Muscle of back (tissue), 11 donors: ENCODE data around the gene CAT. TPM values are rescaled to one million over a fixed set of nuclear protein-coding genes. Genes with fewer than 3 reads are reported as not detected.

ENCODE experiments used
- DNase-seq, 3 donors: peaks; one replicate each; pipeline versions ENCODE4 v3.0.0 to v3.0.0-alpha.2; 2013
- polyA plus RNA-seq, 10 donors: library from polyadenylated mRNA; unstranded; fragments of 120-200 nt; gene quantifications; one replicate each; pipeline ENCODE4 v1.2.1, GENCODE V29; 2013; ENCODE audit not compliant: insufficient read length in 10 of 10

CAT gene
- polyA plus RNA-seq, 10 donors: 53.2 to 93.6 (median 66.2) TPM

DNA sequence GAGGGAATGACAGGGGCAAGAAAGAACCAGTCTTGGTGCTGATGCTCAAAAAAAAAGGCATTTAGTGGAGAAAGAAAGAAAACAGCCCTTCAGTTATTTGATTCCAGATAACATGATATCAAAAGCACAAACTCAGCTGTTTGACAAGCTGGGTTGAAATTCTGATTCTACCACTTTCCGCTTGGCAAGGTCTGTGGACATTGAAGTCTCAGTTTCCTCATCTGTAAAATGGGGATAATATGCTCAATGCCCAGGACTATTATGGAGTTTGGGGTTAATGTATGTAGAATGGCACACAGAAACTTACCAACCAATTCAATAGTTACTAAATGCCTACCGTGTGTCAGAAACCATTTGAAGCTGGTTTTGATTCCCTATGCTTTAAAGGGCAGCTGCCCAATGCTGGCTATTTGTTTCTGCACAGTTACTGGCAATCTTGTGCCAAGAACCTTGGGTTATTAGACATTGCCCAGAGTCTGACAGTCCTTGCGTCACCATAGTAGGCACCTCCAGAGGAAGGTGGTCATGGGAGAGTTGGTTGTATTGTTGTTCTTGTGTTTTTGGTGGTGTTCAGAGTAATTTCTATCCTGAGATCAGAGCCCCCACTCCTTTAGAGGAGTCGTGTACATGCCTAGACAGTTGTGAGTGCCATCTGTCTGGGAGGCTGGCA is 55.3 kb downstream of the CAT start:
- no peak for DNase-seq

DNA sequence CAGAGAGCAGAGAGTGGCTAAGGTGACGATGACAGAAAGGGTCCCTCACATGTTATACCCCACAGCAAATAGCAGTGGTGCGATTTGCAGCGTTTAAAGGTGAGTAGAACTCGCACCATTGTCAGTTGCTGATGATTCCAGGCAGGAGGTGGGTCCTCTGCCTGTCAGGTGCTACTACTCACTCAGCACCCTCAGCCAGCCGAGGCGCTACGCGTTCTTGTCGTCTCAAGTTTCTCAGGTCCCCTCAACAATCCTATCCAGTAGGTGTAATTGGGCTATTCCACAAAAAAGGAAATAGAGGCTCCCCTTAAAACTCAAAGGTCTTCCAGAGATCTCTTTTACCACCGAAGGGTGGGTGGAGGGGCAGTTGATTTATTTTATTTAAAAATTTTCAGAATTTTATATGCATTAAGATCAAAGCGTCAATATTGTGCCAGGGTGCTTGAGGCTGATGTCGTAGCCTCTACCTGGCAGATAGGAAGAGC is 56.5 kb downstream of the CAT start:
- DNase-seq: no peak

DNA sequence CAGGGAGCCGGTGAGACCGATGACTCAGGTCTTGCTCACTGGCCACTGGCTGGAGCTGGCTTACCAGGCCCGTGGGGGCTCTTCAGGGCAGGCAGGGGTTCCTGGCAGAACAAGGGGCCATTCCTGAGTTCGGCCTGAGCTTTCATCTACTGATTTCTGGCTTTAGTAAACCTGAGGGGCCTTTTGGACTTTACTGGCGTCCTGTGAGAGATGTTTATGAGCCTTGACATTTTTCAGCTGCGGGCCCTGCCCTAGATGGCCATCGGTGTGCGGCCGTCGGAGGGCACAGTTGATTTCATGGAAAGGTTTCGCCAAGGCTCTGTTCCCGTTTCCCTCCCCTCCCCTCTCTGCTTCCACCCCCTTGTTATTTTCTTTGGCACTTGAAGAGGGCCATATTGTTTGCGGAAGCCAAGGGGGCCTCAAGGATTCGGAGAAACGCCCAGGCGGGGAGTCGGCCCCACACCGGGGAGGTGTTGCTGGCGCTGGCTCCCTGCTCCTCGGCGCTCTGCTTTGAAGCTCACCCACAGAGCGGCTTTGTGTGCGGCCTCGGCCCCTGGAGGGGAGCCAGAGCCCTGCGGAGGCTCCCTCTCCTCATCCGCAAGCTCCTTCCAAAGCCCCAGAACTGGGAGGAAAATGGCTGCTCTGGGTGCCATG is 57.1 kb downstream of the CAT start:
- DNase-seq: no peak

DNA sequence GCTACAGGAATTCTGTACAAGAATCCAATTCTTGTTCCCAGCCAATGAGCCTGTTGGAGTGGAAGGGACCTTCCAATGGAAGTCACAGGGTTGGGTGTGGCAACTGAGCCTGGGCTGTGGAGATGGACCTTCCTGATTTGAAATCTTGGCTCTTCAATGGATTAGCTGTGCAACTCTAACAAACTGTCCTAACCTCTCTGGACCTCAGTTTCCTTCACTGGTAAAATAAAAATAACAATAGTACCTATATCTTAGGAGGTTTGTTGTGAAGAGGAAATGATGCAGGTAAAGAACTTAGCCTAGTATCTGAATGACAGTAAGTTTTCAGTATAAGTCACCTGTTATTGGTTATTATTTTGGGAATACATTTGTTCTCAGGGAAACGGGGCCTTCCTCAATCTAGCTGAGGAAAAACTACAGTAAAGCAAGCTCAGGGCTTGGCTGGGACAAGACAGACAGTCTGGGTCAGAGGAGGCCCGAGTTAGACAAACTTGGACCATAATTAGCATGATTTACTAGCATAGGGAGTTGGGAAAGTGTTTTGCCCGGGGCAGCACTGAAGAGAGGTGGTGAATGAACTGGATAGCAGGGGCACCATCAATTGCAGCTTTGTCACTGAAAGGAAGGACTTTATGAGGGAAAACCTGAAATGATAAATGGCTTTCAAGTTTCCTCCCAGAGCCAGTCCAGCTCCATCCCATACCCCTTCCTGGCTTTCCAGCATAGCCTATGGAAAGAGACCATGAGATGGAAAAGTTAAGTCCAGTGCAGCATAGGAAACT is 61.2 kb downstream of the CAT start:
- DNase-seq: no peak

DNA sequence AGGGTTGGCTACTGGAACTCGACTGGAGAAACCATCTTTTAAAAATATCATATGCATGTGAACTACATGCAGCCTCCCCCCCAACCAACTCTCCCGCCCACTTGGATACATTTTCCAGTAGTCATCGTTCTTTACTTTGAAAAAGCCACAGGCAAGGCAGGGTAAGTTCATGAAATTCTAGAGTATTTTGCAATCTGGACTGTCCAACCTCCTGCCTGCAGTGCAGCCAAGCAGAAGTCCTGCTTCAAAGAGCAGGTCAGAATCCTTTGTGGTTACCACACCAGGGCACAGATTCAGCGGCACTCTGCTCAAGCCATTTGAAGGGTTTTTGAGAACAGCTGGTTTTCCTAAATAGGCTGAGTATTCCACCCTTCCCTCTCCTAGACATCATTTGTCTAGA is 62.8 kb downstream of the CAT start:
- DNase-seq: peak; percentile 33 to 55 (median 46)

DNA sequence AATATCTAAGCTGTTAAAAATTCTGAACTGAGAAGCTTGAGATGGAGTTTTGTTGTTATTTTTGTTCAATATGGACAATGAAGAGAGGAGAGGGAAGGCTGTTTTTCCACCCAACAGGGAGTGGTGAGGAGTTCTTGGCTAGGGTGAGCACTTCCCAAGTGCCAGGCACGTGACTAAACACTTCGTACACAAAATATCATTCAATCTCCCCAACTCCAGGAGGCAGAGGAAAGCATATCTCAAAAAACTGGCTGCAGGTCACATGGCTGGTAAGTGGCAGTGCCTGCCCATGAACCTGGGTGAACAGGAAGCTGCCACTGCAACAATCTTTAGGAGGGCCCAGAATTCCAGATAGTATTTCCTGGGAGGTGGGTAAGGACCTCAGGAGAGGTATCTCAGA is 63.2 kb downstream of the CAT start:
- no peak for DNase-seq

DNA sequence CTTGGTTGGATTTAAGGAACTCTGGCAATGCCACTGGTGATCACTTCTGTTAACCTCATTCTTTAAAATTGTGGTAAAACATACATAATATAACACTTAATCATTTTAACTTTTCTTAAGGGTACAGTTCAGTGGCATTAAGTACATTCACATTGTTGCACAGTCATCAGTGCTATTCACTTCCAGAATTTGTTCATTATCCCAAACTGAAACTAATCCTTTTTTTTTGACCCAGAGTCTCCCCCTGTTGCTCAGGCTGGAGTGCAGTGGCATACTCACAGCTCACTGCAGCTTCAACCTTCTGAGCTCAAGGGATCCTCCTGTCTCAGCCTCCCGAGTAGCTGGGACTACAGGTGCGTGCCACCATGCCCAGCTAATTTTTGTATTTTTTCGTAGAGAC is 64.2 kb downstream of the CAT start:
- DNase-seq: no peak

DNA sequence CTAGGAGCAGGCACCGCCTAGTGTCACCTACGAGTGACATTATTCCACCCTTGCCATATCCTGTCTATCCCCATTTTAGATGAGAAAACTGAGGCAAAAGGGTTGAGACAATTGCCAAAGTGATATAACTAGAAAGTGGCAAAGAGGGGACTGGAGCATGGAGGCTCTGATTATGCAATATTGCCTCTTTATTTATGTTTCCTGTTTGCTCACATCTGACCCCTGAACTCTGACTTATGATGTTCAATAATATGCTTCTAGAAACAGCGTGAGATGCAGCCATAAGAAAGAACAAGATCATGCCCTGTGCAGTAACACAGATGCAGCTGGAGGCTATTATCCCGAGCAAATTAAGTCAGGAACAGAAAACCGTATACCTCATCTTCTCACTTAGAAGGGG is 67.1 kb downstream of the CAT start:
- DNase-seq: no peak

DNA sequence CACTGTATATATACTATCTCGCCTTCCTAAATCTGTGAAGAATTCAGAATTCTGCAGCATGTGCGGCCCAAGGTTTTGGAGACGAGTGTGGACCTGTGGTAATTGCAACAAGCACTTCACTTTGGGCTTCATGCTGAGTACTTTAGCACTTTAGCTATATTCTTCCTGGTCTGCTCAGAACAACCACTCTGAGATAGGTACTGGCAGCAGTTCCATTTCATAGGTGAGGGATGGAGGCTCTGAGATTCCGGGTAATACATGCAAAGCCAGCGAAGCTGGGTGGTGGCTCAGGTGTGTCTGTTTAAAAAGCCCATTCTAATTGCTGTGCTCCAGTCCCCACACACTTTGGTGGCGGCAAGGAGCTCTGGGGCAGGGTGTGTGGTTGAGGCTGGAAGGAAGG is 68.4 kb downstream of the CAT start:
- no peak for DNase-seq

DNA sequence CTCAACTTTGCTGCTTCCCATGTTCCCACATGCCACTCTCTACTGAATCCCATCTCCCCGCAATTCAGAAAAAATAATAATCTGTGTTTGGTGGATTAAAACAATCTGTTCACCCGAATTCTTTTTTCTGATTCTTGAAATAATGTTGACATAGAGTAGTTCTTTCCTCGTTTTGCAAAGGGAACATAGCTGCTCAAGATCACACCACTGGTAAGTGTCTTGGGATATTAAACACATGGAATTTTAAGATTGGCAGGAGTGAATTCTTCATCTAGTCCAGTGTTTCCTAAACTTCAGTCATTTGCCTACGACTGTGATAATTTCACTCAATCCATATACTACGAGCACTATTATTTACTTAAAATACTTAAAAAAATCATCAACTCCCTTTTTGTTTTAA is 68.9 kb downstream of the CAT start:
- DNase-seq: no peak

DNA sequence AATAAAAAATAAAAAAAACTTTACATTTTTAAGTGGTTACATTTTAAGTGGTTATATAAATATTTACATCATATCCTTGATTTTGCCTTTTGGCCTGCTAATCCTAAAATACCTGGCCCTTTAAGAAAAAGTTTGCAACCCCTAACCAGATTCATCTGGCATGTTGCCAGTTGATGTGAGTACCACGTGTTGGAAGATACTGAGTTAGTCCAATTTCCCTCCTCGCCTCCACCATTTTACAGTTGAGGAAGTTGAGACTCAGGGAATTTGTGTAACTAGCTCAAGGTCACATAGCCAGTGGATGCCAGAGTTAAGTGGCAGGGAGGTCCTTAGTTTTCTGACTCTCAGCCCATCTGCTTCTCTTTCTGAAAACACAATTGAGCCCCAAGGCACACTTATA is 69.8 kb downstream of the CAT start:
- DNase-seq: no peak

DNA sequence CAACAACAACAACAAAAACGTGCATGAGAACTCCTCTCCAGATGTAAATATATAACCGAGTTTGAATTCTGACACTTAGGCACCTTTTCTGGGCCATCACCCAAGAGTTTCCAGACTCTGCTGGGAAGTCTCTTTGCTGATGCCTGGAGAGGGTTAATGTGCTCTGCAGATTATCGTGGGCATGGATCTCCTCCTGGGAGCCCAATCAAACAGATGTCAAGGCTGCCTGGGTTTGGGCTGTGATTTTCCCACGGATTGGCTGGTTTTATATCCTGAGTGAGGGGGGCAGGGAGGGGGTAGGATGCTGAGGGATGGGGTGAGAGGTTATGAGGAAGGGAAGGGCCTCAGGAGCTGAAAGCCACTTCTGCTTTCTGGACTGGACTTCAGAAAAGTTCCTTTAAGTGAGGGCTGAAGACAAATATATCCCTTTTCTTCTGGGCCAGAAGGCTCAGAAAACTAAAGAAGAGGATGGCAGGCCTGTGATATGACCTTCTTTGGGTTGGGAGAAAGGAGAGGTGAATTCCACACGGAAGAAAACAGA is 70.7 kb downstream of the CAT start:
- no peak for DNase-seq

DNA sequence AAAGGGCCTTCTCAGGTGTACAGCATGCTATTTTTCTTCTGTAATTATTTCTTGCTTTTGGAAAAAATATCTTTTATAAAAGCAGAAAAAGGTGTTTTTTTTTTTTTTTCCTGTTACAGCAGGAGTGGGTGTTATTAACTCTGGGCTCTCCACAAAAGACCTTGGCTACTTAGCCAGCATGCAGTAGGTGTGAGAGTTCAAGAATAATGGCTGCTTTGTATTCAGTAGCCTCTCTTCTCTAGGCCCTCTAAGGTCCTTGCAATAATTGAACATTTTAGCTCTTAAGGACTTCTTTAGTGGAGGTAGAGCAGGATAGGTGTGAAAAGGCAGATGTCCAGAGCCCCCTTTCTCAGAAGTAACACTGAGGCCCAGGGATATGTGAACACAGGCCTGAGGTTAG is 71.5 kb downstream of the CAT start:
- DNase-seq: no peak

DNA sequence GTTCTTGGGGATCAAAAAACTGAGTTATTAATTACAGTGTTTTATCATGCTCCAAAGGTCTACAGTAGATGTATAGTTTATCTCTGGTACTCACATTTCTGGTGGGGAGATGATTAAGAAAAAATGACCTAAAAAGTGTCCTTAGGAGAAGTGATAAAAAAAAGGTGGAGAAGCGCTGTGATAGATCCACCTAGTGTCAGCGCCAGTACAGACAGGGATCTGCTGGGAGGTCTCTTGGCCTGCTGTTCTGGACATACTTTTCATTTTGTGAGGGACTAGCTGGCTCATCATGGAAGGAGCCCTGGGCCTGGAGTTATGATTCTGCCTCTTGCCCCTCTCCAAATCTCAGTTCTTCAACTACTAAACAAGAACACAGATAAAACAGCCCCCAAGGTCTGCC is 71.9 kb downstream of the CAT start:
- DNase-seq: no peak

DNA sequence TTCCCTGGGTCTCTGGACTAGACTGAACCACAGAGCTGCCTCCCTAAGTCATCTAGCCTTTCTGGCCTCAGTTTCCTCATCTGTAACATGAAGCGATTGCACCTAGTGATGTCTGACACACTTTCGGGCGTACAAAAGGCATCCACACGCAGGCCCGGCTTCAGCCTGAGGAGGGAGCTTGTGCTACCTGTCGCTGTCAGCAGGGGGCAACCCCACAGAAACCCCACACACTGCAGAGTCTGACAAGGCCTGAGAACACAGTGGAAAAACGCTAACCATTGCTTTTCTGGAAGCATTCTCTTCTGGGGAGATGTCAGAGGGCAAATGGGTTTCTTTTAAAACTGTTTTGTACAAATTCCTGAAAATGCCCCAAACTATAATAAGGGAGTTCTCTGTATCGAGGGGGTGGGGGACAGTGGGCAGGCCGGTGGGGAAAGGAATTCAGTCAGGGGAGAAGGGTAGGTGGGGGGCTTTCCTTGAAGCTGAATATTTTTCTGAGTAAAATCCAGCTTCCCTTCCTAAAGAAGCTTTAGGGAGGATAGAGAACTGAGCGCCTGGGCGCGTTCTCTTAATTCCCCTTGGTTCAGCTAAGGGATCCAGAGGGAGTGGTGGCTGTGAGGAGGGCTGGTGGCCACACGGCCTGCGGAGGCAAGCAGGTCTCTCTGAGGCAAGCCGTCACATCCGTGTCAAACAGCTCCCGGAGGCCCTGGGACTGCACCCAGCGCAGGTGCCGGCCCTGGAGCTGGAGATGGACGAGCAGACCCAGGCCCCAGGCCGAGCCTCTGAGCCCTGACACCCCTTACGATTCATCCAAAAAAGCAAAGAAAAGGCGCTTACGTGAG is 74.3 kb downstream of the CAT start:
- peak; percentile 7 to 18 (median 14) for DNase-seq

DNA sequence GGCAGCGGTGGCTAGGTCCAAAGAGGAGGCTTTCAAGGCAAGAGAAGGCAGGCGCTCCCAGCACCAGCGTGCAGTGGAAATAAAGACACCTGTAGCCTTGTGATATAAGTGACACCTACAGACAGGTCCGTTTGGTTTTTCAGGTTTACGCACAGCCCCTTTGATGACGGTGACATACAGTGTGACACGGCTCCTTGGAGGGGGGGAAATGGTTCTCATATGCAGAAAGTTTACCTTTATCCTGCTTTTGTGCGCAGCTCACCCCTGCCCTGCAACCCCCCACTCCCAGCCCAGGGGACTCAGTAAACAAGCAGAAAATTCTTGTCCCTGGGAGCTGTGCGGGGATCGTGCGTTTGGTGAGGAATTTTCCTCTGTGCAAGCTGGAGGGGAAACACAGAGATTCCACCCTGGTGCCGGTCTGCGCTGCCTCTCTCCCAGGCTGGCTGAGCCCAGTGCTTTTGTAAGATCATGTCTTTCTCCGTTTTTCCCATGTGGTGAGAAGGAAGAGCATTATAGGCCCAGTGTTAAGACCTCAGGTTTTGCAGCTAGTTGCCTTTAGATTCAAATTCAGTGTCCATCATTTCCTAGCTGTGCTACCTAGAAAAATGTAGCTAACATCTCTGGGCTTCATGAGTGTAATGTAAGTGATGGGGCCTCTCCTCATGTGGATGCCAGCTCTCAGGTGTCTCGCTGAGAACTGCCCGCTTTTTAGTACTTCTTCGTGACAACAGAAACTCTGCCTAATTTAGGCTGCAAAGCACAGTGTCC is 75.1 kb downstream of the CAT start, which contains the start of gene ELF5:
Gene ELF5 (minus strand): TSS at position 113 of the 768 bp plus-strand sequence. CDS start 8,045 bp downstream, outside the sequence.
- DNase-seq: no peak

DNA sequence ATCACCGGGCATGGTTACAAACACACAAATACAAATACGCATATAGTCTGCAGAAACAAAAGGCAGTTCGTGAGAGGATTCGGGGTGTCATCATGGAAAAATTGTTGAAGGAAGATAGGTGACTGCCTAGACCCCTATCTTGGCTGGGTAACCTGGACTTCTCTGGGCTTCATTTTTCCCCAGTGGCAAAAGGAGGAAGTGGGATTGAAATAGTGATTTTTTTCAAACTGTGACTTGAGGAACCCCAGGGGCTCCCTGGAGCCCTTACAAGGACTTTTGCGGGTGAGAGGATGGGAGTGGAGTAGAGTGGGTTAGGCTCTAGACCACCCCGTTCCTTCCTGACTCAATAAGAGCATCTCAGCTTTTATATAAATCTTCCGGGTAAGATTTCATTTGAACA is 75.9 kb downstream of the CAT start:
- no peak for DNase-seq

DNA sequence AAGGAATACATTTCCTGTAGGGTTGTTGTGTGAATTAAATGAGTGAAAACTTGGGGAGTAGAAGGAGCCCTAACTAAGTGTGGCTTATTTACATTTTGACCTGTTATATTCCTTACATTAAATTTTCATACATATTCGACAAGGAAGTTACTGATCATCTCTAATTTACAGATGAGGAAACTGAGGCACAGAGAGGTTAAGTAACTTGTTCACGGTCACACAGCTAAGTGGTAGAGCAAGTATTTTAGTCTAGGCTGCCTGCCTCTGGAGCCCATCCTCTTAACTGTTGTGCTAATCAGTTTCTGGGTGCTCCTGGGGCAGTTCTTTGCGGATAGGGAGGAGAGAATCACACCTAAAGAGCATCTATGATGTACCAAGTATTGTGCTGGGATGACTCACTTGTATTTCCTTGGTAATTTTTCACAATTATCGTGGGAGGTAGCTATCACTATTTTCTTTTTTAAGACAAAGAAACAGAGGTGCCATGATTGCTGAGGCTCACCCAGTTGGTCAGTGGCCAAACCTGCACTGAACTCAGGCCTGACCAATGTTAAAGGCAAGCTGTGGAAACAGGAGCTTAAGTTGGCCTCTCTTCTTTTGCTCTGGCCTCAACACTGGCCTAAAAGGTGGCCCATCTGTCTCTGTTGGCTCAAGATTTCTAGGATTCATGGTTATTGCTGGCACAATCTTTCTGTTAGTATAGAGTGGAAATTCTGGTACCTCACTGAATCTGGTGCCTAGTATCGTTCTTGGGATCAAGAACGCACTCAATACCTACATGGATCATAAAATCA is 77.7 kb downstream of the CAT start:
- DNase-seq: no peak

DNA sequence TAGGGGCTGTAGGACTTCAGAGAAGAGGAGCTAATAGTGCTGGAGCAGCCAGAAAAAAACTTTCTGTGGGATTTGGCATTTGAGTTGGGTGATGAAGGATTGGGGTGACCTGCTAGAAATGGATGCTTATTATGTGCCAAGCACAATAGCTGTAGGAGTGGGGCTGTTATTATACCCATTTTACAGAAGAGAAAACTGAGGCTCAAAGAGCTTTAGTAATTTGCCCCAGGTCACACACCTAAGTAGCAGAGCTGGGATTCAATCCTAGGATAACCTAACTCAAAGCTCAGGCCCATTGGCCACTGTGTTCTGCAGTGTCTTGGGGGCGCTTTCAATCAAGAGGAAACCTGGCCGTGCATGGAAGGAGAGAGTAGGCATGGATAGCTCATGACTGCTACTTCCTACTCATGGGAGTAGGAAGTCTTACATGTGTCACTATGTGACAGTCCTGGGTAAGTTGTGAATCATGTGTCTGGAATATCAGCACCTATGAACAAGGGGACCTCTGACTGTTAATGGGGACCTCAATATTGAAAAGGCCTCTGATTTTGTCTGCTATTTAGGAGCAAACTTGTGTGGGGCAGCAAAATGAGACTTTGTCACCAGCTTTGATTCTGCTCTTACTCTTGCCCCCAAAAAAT is 81.0 kb downstream of the CAT start:
- no peak for DNase-seq
